ENCODE measurements around the gene SLC34A1. TPM values are rescaled to one million over a fixed set of nuclear protein-coding genes. Genes with fewer than 3 reads are reported as not detected.

Gene SLC34A1
- total RNA-seq, 1 experiment from 2014 or later: not detected

DNA sequence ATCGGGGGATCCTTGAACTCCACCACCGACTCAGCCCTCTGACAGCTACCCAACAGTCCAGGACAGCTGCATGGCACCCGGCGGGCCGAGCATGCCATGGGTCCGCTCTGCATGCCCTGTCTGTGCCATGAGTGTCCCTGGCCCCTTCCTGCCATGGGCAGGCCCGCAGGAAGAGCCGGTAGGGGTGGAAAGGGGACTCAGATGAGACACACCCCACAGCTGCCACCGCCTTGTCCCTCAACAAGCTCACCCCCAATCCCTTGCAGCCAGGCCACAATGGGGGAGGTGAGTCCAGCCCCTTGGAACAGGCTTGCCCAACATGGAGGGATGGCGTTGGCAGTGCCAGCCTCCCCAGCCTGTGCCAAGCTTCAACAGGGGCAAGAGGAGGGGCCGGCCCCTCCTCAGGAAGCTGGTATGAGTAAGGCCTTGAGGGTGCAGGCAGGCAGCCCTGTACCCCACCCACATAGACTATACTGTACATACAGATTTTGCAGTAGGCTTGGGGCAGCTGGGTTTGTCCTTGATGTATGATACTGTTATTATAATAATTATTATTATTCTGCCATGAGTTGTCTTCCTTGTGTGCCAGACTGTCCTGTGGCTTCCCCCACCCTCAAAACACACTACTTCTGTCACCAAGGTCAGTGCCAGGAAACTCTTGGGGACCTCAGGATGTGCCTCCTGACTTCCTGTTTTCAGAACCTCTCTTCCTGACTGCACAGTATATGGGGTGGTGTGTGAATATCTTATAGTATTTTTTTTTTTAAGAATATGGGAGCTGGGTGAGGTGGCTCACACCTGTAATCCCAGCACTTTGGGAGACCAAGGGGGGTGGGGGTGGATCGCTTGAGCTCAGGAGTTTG, 12.0 kb upstream of the SLC34A1 start:
- Histone ChIP-seq H3K27ac (ENCODE audit: low read depth, low read length, poor library complexity, severe bottlenecking) (no peak overlapping the region), H3K9me3 (ENCODE audit: low read depth, low read length, poor library complexity, severe bottlenecking) (no peaks in the 10 kb centered on the region), H3K36me3 (ENCODE audit: insufficient read depth, low read length, poor library complexity, severe bottlenecking) (no peaks in the 10 kb centered on the region), H3K4me1 (ENCODE audit: insufficient read depth, low read length, poor library complexity, severe bottlenecking) (peaks cover 5% of the 10 kb centered on the region), H3K27me3 (replicated peaks; ENCODE audit: insufficient read depth, low read depth, low read length, poor library complexity) (no peaks in the 10 kb centered on the region), H3K4me3 (ENCODE audit: low read depth, low read length, poor library complexity, severe bottlenecking) (no peak overlapping the region)
- ChIA-PET CTCF (interaction anchor here (0.9 kb wide), 1 partner anchor 18 kb away, joined by 3 read pairs; no protein-coding TSS in a partner anchor), POLR2A (ENCODE audit: low non-redundant PET) (interaction anchor here (0.8 kb wide), 1 partner anchor 174 kb away, joined by 3 read pairs; no protein-coding TSS in a partner anchor)
- intact Hi-C loops (cut with micrococcal nuclease; ENCODE audit: unreplicated experiment): no loop called here
- BruUV-seq (replicated peaks): no TSS peak
- DNase-seq (ENCODE audit: low spot score): no peak
- TF ChIP-seq, protein P1, sequence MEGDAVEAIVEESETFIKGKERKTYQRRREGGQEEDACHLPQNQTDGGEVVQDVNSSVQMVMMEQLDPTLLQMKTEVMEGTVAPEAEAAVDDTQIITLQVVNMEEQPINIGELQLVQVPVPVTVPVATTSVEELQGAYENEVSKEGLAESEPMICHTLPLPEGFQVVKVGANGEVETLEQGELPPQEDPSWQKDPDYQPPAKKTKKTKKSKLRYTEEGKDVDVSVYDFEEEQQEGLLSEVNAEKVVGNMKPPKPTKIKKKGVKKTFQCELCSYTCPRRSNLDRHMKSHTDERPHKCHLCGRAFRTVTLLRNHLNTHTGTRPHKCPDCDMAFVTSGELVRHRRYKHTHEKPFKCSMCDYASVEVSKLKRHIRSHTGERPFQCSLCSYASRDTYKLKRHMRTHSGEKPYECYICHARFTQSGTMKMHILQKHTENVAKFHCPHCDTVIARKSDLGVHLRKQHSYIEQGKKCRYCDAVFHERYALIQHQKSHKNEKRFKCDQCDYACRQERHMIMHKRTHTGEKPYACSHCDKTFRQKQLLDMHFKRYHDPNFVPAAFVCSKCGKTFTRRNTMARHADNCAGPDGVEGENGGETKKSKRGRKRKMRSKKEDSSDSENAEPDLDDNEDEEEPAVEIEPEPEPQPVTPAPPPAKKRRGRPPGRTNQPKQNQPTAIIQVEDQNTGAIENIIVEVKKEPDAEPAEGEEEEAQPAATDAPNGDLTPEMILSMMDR (conservative IDR thresholded peaks at IDR 0.05; ENCODE audit: low read depth, low read length): no peak
- no peak for TF ChIP-seq EZH2 (IDR thresholded peaks at IDR 0.05; ENCODE audit: borderline replicate concordance, low read depth, low read length, poor library complexity, severe bottlenecking)

DNA sequence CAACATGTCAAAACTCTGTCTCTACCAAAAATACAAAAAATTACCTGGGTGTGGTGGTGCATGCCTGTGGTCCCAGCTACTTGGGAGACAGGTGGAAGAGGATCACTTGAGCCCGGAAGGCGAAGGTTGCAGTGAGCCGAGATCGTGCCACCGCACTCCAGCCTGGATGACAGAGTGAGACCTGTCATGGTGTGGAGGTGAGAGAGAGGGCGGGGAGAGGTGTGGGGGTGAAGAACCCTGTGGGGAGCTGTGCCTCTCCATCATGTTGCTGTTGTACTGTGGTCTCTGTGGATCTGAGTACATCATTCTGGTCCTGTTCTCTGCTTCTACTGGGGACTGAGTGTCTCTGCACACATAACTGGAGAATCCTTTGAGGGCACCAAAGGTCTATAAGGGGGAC, 11.3 kb upstream of the SLC34A1 start:
- Histone ChIP-seq H3K27me3 (replicated peaks; ENCODE audit: insufficient read depth, low read depth, low read length, poor library complexity) (no peaks in the 10 kb centered on the region), H3K9me3 (ENCODE audit: low read depth, low read length, poor library complexity, severe bottlenecking) (no peaks in the 10 kb centered on the region), H3K4me1 (ENCODE audit: insufficient read depth, low read length, poor library complexity, severe bottlenecking) (no peaks in the 10 kb centered on the region), H3K27ac (ENCODE audit: low read depth, low read length, poor library complexity, severe bottlenecking) (no peak overlapping the region), H3K36me3 (ENCODE audit: insufficient read depth, low read length, poor library complexity, severe bottlenecking) (no peaks in the 10 kb centered on the region), H3K4me3 (ENCODE audit: low read depth, low read length, poor library complexity, severe bottlenecking) (no peak overlapping the region)
- no TSS peak for BruUV-seq (replicated peaks)
- DNase-seq (ENCODE audit: low spot score): no peak
- intact Hi-C loops (cut with micrococcal nuclease; ENCODE audit: unreplicated experiment): no loop called here
- ChIA-PET CTCF (no interaction called here), POLR2A (ENCODE audit: low non-redundant PET) (interaction anchor here (0.8 kb wide), 1 partner anchor 174 kb away, joined by 3 read pairs; no protein-coding TSS in a partner anchor)
- TF ChIP-seq, protein P1 (conservative IDR thresholded peaks at IDR 0.05; ENCODE audit: low read depth, low read length): no peak
- no peak for TF ChIP-seq EZH2 (IDR thresholded peaks at IDR 0.05; ENCODE audit: borderline replicate concordance, low read depth, low read length, poor library complexity, severe bottlenecking)

DNA sequence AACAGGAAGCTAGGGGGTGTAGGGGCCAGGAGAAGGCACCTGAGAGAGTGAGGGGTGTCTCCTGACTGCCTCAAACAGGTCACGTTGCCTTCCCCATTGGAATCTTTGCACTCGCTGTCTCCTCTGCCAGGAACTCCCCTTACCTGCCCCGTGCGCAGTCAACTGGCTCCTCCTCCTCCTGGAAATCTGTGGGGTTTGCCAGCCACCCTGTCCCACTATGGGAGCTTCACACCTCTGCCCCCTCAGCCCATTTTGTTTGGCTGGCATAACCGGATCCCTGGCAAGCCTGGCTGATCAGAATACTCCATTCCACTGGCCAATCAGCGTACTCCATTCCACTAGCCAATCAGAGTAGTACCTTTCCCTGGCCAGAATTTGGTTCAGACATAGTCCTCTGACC, 10.4 kb upstream of the SLC34A1 start:
- BruUV-seq (replicated peaks): no TSS peak
- TF ChIP-seq, protein P1 (conservative IDR thresholded peaks at IDR 0.05; ENCODE audit: low read depth, low read length): no peak
- TF ChIP-seq EZH2 (IDR thresholded peaks at IDR 0.05; ENCODE audit: borderline replicate concordance, low read depth, low read length, poor library complexity, severe bottlenecking): no peak
- intact Hi-C loops (cut with micrococcal nuclease; ENCODE audit: unreplicated experiment): no loop called here
- Histone ChIP-seq H3K27me3 (replicated peaks; ENCODE audit: insufficient read depth, low read depth, low read length, poor library complexity) (no peaks in the 10 kb centered on the region), H3K4me1 (ENCODE audit: insufficient read depth, low read length, poor library complexity, severe bottlenecking) (no peaks in the 10 kb centered on the region), H3K4me3 (ENCODE audit: low read depth, low read length, poor library complexity, severe bottlenecking) (no peak overlapping the region), H3K36me3 (ENCODE audit: insufficient read depth, low read length, poor library complexity, severe bottlenecking) (no peaks in the 10 kb centered on the region), H3K9me3 (ENCODE audit: low read depth, low read length, poor library complexity, severe bottlenecking) (no peaks in the 10 kb centered on the region), H3K27ac (ENCODE audit: low read depth, low read length, poor library complexity, severe bottlenecking) (no peak overlapping the region)
- no peak for DNase-seq (ENCODE audit: low spot score)
- ChIA-PET POLR2A (ENCODE audit: low non-redundant PET) (no interaction called here), CTCF (no interaction called here)

Data from A673 (cell line).